Left lung (tissue), 10 donors: ENCODE data around the gene NRXN2. TPM values are rescaled to one million over a fixed set of nuclear protein-coding genes. Genes with fewer than 3 reads are reported as not detected.

Experiments
- ATAC-seq: fragments of 200-7000 bp; cut with Tn5 transposase; one replicate; pipeline ENCODE4 v1.9.1; 2020; ENCODE audit warnings: moderate library complexity
- DNase-seq, 4 donors: peaks; one replicate each; pipeline ENCODE4 v3.0.0-alpha.2; 2013 to 2020
- H3K27ac ChIP-seq, 2 donors: fragments of 200-600 bp; sonication (generic) in 1 of 2; one replicate each; pipeline versions ENCODE4 v1.5.0 to v1.8.0; 2020 to 2021
- H3K27me3 ChIP-seq, 2 donors: fragments of 200-600 bp; sonication (generic) in 1 of 2; one replicate each; pipeline versions ENCODE4 v1.5.0 to v1.8.0; 2020 to 2021
- H3K36me3 ChIP-seq, 2 donors: fragments of 200-600 bp; sonication (generic) in 1 of 2; one replicate each; pipeline versions ENCODE4 v1.5.0 to v1.8.0; 2020 to 2021
- H3K4me1 ChIP-seq, 2 donors: fragments of 200-600 bp; one replicate each; pipeline ENCODE4 v1.8.0; 2021
- H3K4me3 ChIP-seq, 2 donors: fragments of 200-600 bp; sonication (generic) in 1 of 2; one replicate each; pipeline versions ENCODE4 v1.5.0 to v1.8.0; 2020 to 2021; ENCODE audit warnings: mild to moderate bottlenecking in 1 of 2
- H3K9me3 ChIP-seq, 2 donors: fragments of 200-600 bp; sonication (generic) in 1 of 2; one replicate each; pipeline versions ENCODE4 v1.5.0 to v1.8.0; 2020 to 2021
- CTCF ChIP-seq, 2 donors: fragments of 200-600 bp; sonication (generic) in 1 of 2; IDR thresholded peaks; one replicate each; pipeline versions ENCODE4 v1.5.0 to v1.8.0; 2021; ENCODE audit warnings: antibody characterized with exemption in 2 of 2
- intact Hi-C, 2 donors: fragments of 100-400 bp; cut with DNase I; formaldehyde crosslinking; loops; one replicate each; pipeline versions ENCODE4 v1.11.2 to v1.14.2; 2022
- polyA plus RNA-seq, 6 donors: library from polyadenylated mRNA; unstranded; fragments of 120-200 nt; gene quantifications; one replicate each; pipeline ENCODE4 v1.2.1, GENCODE V29; 2013; ENCODE audit not compliant: insufficient read length in 6 of 6
- total RNA-seq, 2 donors: library from RNA; stranded (reverse); fragmentation: NEBNext Ultra II Directional; extraction: Animal tissue kit (Norgen Biotek cat#: 25700); gene quantifications; one replicate each; pipeline ENCODE4 v1.2.1, GENCODE V29; 2021
- donor health status: DM: no; HTN: yes; CAD: no.
- donor health status: DM: no; HTN: no; CAD: no.

Gene NRXN2
- total and polyA plus RNA-seq, 8 donors: 3.5 to 15.0 (median 10.4) TPM

DNA sequence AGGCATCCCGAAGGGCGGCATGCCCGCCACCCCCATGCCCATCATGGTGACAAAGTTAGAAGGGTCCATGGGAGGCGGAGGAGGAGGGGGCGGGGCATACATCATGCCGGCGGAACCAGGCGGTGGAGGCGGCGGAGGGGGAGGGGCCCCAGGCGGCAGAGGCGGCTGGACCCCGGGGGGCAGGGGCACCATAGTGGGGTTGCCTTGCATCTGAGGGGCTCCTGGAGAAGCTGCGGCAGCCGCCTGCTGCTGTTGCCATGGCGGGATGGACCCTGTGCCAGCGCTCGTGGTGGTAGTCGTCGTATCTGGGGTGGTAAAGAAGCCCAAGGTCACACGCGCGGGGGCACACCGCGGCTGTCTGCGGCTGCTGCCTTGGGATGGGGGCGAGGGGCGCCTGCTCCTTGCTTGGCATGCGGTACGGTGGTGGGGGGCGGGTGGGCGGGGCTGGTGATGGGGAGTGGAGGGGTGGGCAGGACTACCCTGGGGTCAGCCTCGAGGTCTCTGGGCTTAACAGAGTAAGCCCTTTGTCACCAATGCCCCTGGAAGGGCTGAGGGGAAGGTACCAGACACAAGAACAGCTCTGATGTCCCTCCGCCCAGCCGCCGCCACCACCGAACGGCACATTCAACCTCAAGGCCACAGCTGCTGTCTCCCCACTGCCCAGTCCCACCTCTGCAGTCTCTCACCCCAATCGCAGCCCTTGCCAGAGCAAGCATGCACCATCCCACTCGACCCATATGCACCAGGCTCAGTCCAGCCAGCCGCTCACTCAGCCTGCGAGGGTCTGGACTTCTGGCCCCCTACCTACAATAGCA lies 43.1 kb upstream of the NRXN2 start:
- peak in 2 of 4 donors; percentile 29 to 75 for DNase-seq
- Histone ChIP-seq H3K4me1 (peaks cover 0 to 58% of the 10 kb centered on the region in 2 donors), H3K9me3 (no peaks in the 10 kb centered on the region), H3K27ac (no peak overlapping the region), H3K4me3 (no peak overlapping the region), H3K36me3 (peaks cover 20 to 92% of the 10 kb centered on the region in 2 donors), H3K27me3 (no peaks in the 10 kb centered on the region)
- intact Hi-C loops: no loop called here
- ATAC-seq: no peak
- no peak for TF ChIP-seq CTCF (IDR thresholded peaks at IDR 0.05)

DNA sequence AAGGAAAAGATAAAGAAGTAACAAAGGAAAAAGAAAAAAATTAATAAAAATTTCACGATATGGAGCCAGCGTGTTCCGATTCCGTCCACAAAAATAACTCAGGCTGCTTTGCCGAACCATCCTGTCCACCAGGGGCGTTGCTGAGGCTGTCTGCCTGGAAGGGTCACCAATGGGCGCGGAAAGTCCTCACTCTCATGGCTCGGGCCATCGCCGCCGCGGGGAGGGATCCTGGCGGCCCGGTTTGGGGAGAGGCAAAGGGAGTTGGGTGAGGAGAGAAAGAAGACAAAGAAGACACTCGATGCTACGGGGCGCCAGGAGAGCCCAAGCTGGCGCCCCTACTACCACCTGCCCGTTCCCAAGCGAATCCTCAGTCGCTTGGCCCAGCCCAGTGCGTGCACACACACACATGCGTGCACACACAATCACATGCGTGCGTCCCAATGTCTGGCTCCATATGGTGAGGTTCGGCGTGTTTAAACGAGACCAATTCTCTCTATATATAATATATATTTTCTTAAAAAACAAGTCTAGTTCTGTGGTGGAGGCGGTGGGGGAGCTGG lies 42.4 kb upstream of the NRXN2 start:
- Histone ChIP-seq H3K9me3 (no peaks in the 10 kb centered on the region), H3K27me3 (no peaks in the 10 kb centered on the region), H3K4me3 (no peak overlapping the region), H3K4me1 (peaks cover 0 to 64% of the 10 kb centered on the region in 2 donors), H3K36me3 (peaks cover 20 to 85% of the 10 kb centered on the region in 2 donors), H3K27ac (no peak overlapping the region)
- TF ChIP-seq CTCF (IDR thresholded peaks at IDR 0.05): no peak
- ATAC-seq (no peak), DNase-seq (peak in 2 of 4 donors; percentile 27 to 77)
- intact Hi-C loops: no loop called here

DNA sequence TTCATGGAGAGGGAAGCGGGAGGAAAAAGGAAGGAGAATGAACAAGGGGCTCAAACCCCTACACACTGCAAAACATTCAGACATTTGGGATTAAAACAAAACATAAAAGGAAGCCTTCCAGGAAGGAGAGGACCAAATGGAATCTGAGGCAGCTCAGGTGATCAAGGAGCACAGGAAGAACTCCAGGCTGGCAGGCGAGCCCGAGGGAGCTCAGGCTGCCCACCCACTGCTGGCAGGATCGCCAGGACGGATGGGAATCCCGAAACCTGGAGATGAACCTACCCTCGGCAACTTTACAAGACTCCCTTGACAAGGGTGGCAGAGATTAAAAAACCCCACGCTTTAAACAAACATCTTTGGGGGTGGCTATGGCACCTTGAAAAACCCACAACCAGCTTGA lies 41.8 kb upstream of the NRXN2 start:
- TF ChIP-seq CTCF (IDR thresholded peaks at IDR 0.05): no peak
- no peak overlapping the region for H3K27ac ChIP-seq
- no peaks in the 10 kb centered on the region for H3K27me3 ChIP-seq
- H3K4me1 ChIP-seq: peaks cover 0 to 65% of the 10 kb centered on the region in 2 donors
- no peak for ATAC-seq
- H3K9me3 ChIP-seq: no peaks in the 10 kb centered on the region
- DNase-seq: peak in 1 of 4 donors; percentile 15
- intact Hi-C loops: no loop called here
- H3K36me3 ChIP-seq: peaks cover 20 to 79% of the 10 kb centered on the region in 2 donors
- no peak overlapping the region for H3K4me3 ChIP-seq

GRCh38 chr11:64764040-64764611 lies 41.1 kb upstream of the NRXN2 start:
- H3K36me3 ChIP-seq: peaks cover 20 to 72% of the 10 kb centered on the region in 2 donors
- intact Hi-C loops: no loop called here
- no peak for ATAC-seq
- no peaks in the 10 kb centered on the region for H3K27me3 ChIP-seq
- peak in 1 of 4 donors; percentile 28 for DNase-seq
- peaks cover 0 to 68% of the 10 kb centered on the region in 2 donors for H3K4me1 ChIP-seq
- peak overlapping the region; percentile 26 to 48 for H3K27ac ChIP-seq
- H3K4me3 ChIP-seq: no peak overlapping the region
- H3K9me3 ChIP-seq: no peaks in the 10 kb centered on the region
- TF ChIP-seq CTCF (IDR thresholded peaks at IDR 0.05): no peak

DNA sequence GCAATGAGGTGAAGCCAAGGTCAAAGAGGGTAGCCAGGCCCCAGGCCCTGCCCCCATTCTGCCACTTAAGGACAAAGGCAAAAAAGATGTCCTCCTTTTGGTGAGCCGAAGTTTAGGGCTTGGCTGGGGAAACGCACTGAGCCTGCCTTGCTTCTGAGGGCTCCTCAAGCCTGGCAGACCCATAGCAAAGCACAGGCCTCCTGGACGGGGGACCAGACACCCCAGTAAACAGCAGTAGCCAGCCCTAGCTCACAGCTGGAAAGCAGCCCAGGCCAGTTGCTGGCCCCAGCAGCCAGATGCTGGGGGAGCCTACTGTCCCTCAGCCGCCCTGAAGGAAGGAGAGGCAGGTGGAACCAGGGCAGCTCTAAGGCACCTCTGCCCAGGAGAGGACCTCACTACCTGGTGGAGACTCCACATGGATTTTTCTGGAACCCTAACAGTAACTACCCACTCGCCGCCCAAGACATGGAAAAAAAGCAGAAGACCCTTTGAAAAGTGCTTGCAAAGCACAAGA lies 40.6 kb upstream of the NRXN2 start:
- Histone ChIP-seq H3K27me3 (no peaks in the 10 kb centered on the region), H3K9me3 (no peaks in the 10 kb centered on the region), H3K36me3 (peaks cover 15 to 67% of the 10 kb centered on the region in 2 donors), H3K4me3 (no peak overlapping the region), H3K4me1 (peaks cover 0 to 68% of the 10 kb centered on the region in 2 donors), H3K27ac (peak overlapping the region; percentile 26 to 48)
- TF ChIP-seq CTCF (IDR thresholded peaks at IDR 0.05): no peak
- DNase-seq (peak in 2 of 4 donors; percentile 27 to 50), ATAC-seq (no peak)
- intact Hi-C loops: no loop called here
